ENCODE results near the gene AMN.
"Not testable (repeated sequence)": the region's sequence is repeated elsewhere in the genome, so short reads cannot be mapped to it uniquely, and the experiment has no call there.

- TF ChIP-seq, protein P1, sequence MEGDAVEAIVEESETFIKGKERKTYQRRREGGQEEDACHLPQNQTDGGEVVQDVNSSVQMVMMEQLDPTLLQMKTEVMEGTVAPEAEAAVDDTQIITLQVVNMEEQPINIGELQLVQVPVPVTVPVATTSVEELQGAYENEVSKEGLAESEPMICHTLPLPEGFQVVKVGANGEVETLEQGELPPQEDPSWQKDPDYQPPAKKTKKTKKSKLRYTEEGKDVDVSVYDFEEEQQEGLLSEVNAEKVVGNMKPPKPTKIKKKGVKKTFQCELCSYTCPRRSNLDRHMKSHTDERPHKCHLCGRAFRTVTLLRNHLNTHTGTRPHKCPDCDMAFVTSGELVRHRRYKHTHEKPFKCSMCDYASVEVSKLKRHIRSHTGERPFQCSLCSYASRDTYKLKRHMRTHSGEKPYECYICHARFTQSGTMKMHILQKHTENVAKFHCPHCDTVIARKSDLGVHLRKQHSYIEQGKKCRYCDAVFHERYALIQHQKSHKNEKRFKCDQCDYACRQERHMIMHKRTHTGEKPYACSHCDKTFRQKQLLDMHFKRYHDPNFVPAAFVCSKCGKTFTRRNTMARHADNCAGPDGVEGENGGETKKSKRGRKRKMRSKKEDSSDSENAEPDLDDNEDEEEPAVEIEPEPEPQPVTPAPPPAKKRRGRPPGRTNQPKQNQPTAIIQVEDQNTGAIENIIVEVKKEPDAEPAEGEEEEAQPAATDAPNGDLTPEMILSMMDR (IDR thresholded peaks at IDR 0.05), result not testable (repeated sequence)
- not testable (repeated sequence) for TF ChIP-seq POLR2A, EP300, POLR2AphosphoS5 (IDR thresholded peaks at IDR 0.05)
Observed at GRCh38 chr14:102926840-102927239, 4.4 kb downstream of the AMN start.

Measured in gastroesophageal sphincter (tissue), 3 donors.